ENCODE data around the gene ADIPOR2. TPM values are rescaled to one million over a fixed set of nuclear protein-coding genes. Genes with fewer than 3 reads are reported as not detected.

The ADIPOR2 gene
- total RNA-seq, result 10 to 100 TPM; 66.4 to 68.8 TPM

GRCh38 chr12:1690578-1691122, at the start of gene ADIPOR2:
TSS of gene ADIPOR2 (plus strand) at chr12:1691070. CDS start at chr12:1754344, 63,274 bp downstream.
- ChIA-PET POLR2A (interaction anchor here (0.8 to 1.5 kb wide), 2 partner anchors 12 to 97 kb away, joined by 3 to 4 read pairs; no protein-coding TSS in a partner anchor), CTCF (interaction anchor here (1.3 to 3.1 kb wide), 2 partner anchors 38 to 100 kb away, joined by 3 to 9 read pairs; no protein-coding TSS in a partner anchor)

GRCh38 chr12:1642513-1642912, 48.4 kb upstream of the ADIPOR2 start:
- ChIA-PET CTCF (interaction anchor here (1.6 kb wide), 1 partner anchor 8 kb away, joined by 5 read pairs; no protein-coding TSS in a partner anchor), POLR2A (no interaction called here)

GRCh38 chr12:1643043-1643442, 47.8 kb upstream of the ADIPOR2 start:
- POLR2A ChIA-PET, result no interaction called here
- CTCF ChIA-PET, result interaction anchor here (0.7 to 1.6 kb wide), 4 partner anchors 8 to 415 kb away, joined by 3 to 5 read pairs (median 4); no protein-coding TSS in a partner anchor

GRCh38 chr12:1643905-1644533, 46.9 kb upstream of the ADIPOR2 start:
- CTCF ChIA-PET, result interaction anchor here (0.6 to 2.5 kb wide), 4 partner anchors 9 to 296 kb away, joined by 3 to 5 read pairs (median 4); no protein-coding TSS in a partner anchor
- POLR2A ChIA-PET, result no interaction called here

- ChIA-PET CTCF (interaction anchor here (0.6 to 17.4 kb wide), 4 partner anchors 8 to 295 kb away, joined by 3 to 195 read pairs (median 4); no protein-coding TSS in a partner anchor), POLR2A (no interaction called here)
These were observed 46.1 kb upstream of the ADIPOR2 start for GRCh38 chr12:1644534-1645438.

GRCh38 chr12:1645819-1646218, 45.1 kb upstream of the ADIPOR2 start:
- POLR2A ChIA-PET, result no interaction called here

GRCh38 chr12:1646569-1647284, 44.1 kb upstream of the ADIPOR2 start:
- CTCF ChIA-PET, result interaction anchor here (1.9 to 17.4 kb wide), 2 partner anchors 12 to 145 kb away, joined by 4 to 195 read pairs; no protein-coding TSS in a partner anchor
- POLR2A ChIA-PET, result no interaction called here

More at GRCh38 chr12:1645819-1646218, 45.1 kb upstream of the ADIPOR2 start:
- CTCF ChIA-PET, result interaction anchor here (1.9 to 17.4 kb wide), 3 partner anchors 11 to 294 kb away, joined by 4 to 195 read pairs (median 5); no protein-coding TSS in a partner anchor

- ChIA-PET POLR2A (no interaction called here), CTCF (interaction anchor here (1.9 to 17.4 kb wide), 2 partner anchors 13 to 144 kb away, joined by 4 to 195 read pairs; no protein-coding TSS in a partner anchor)
These were observed 43.6 kb upstream of the ADIPOR2 start for GRCh38 chr12:1647285-1647669.

GRCh38 chr12:1650260-1650977, 40.5 kb upstream of the ADIPOR2 start:
- POLR2A ChIA-PET, result no interaction called here
- CTCF ChIA-PET, result interaction anchor here (17.4 kb wide), 1 partner anchor 141 kb away, joined by 195 read pairs; no protein-coding TSS in a partner anchor

- ChIA-PET POLR2A (no interaction called here), CTCF (interaction anchor here (17.4 kb wide), 1 partner anchor 140 kb away, joined by 195 read pairs; no protein-coding TSS in a partner anchor)
These were observed 39.9 kb upstream of the ADIPOR2 start for GRCh38 chr12:1650978-1651361.

- CTCF ChIA-PET, result interaction anchor here (0.6 to 17.4 kb wide), 5 partner anchors 11 to 517 kb away, joined by 3 to 195 read pairs (median 8); no protein-coding TSS in a partner anchor
- POLR2A ChIA-PET, result no interaction called here
These were observed 38.9 kb upstream of the ADIPOR2 start for GRCh38 chr12:1651946-1652345.

- CTCF ChIA-PET, result interaction anchor here (0.7 to 17.4 kb wide), 3 partner anchors 74 to 285 kb away, joined by 3 to 195 read pairs (median 3); no protein-coding TSS in a partner anchor
- POLR2A ChIA-PET, result interaction anchor here (1.0 kb wide), 1 partner anchor 136 kb away, joined by 3 read pairs; no protein-coding TSS in a partner anchor
These were observed 35.6 kb upstream of the ADIPOR2 start for GRCh38 chr12:1655225-1655788.

GRCh38 chr12:1656902-1657301, 34.0 kb upstream of the ADIPOR2 start:
- ChIA-PET POLR2A (no interaction called here), CTCF (interaction anchor here (0.6 to 17.4 kb wide), 3 partner anchors 134 to 894 kb away, joined by 3 to 195 read pairs (median 3); no protein-coding TSS in a partner anchor)

GRCh38 chr12:1657688-1658087, 33.2 kb upstream of the ADIPOR2 start:
- ChIA-PET POLR2A (no interaction called here), CTCF (interaction anchor here (0.6 to 17.4 kb wide), 4 partner anchors 14 to 895 kb away, joined by 3 to 195 read pairs (median 4); no protein-coding TSS in a partner anchor)

GRCh38 chr12:1660304-1661187, 30.3 kb upstream of the ADIPOR2 start:
- ChIA-PET POLR2A (interaction anchor here (0.6 to 1.6 kb wide), 2 partner anchors 28 to 131 kb away, joined by 4 read pairs; no protein-coding TSS in a partner anchor), CTCF (interaction anchor here (0.6 to 17.4 kb wide), 4 partner anchors 7 to 279 kb away, joined by 3 to 195 read pairs (median 6); no protein-coding TSS in a partner anchor)
